NCI-H345 treated with DMSO at 0.1 percent for 48 hours (cell line): ENCODE results near the gene HYDIN.

ENCODE experiments used
- DNase-seq: peaks from one replicate; lab custom pipeline; 2025; ENCODE audit not compliant: unreplicated experiment; lab: John Stamatoyannopoulos, UW

HYDIN gene

GRCh38 chr16:71230122-71230845 is at the start of gene HYDIN:
TSS of gene HYDIN (minus strand) at chr16:71230722. CDS start at chr16:71186895, 43,827 bp downstream.
- DNase-seq, result peak; percentile 50

- DNase-seq, result no peak
These were observed 46.2 kb upstream of the HYDIN start for GRCh38 chr16:71276589-71277334.

GRCh38 chr16:71273384-71273783 is 42.9 kb upstream of the HYDIN start:
- DNase-seq, result no peak

- no peak for DNase-seq
These were observed 33.8 kb upstream of the HYDIN start for GRCh38 chr16:71264299-71264698.

GRCh38 chr16:71263582-71263981 is 33.1 kb upstream of the HYDIN start:
- no peak for DNase-seq

- DNase-seq, result no peak
These were observed 31.9 kb upstream of the HYDIN start for GRCh38 chr16:71262391-71262790.

- no peak for DNase-seq
These were observed 30.5 kb upstream of the HYDIN start for GRCh38 chr16:71260995-71261394.

GRCh38 chr16:71259086-71259485 is 28.6 kb upstream of the HYDIN start:
- no peak for DNase-seq

- no peak for DNase-seq
These were observed 27.9 kb upstream of the HYDIN start for GRCh38 chr16:71258372-71258771.

GRCh38 chr16:71257768-71258167 is 27.2 kb upstream of the HYDIN start:
- DNase-seq, result no peak

- no peak for DNase-seq
These were observed 25.2 kb upstream of the HYDIN start for GRCh38 chr16:71255721-71256120.

- DNase-seq, result no peak
These were observed 24.5 kb upstream of the HYDIN start for GRCh38 chr16:71254832-71255525.

- DNase-seq, result no peak
These were observed 20.1 kb upstream of the HYDIN start for GRCh38 chr16:71250461-71251235.

- DNase-seq, result no peak
These were observed 18.9 kb upstream of the HYDIN start for GRCh38 chr16:71249399-71249798.

GRCh38 chr16:71247478-71247877 is 17.0 kb upstream of the HYDIN start:
- DNase-seq, result no peak

GRCh38 chr16:71246309-71246708 is 15.8 kb upstream of the HYDIN start:
- no peak for DNase-seq

GRCh38 chr16:71244521-71244920 is 14.0 kb upstream of the HYDIN start:
- no peak for DNase-seq

- DNase-seq, result no peak
These were observed 12.1 kb upstream of the HYDIN start for GRCh38 chr16:71242601-71243000.

GRCh38 chr16:71242036-71242435 is 11.5 kb upstream of the HYDIN start:
- no peak for DNase-seq

- DNase-seq, result no peak
These were observed 1.2 kb downstream of the HYDIN start for GRCh38 chr16:71229344-71229743.
